ENCODE results near the gene DPYD.

Gene DPYD

GRCh38 chr1:97920832-97921571 lies at the start of gene DPYD:
DPYD (minus strand) TSS chr1:97921034; CDS start chr1:97920922, 112 bp downstream.
- DNase-seq (ENCODE audit: extremely low spot score): peak; percentile 93
- ChIA-PET POLR2A (interaction anchor here (0.7 to 1.0 kb wide), 3 partner anchors 52 to 124 kb away, joined by 3 to 4 read pairs (median 3); no protein-coding TSS in a partner anchor), CTCF (interaction anchor here (0.5 kb wide), 2 partner anchors 8 to 1606 kb away, joined by 3 to 4 read pairs; no protein-coding TSS in a partner anchor)
- TF ChIP-seq TARDBP (IDR thresholded peaks at IDR 0.05) (no peak), ELF4 (IDR thresholded peaks at IDR 0.05) (no peak), PKNOX1 (IDR thresholded peaks at IDR 0.05) (no peak), LEF1 (IDR thresholded peaks at IDR 0.05; ENCODE audit: borderline replicate concordance) (no peak), FOXK2 (IDR thresholded peaks at IDR 0.05) (no peak), SUZ12 (IDR thresholded peaks at IDR 0.05) (no peak), L3MBTL2 (conservative IDR thresholded peaks at IDR 0.05) (no peak), ZNF384 (IDR thresholded peaks at IDR 0.05) (no peak), FOXM1 (IDR thresholded peaks at IDR 0.05; ENCODE audit: borderline replicate concordance) (no peak), CTBP1 (IDR thresholded peaks at IDR 0.05; ENCODE audit: borderline replicate concordance) (no peak), ARNT (IDR thresholded peaks at IDR 0.05) (no peak), SP1 (IDR thresholded peaks at IDR 0.05) (no peak), BHLHE40 (IDR thresholded peaks at IDR 0.05; ENCODE audit: borderline replicate concordance) (no peak), HDGF (IDR thresholded peaks at IDR 0.05; ENCODE audit: borderline replicate concordance) (no peak), NFRKB (IDR thresholded peaks at IDR 0.05) (no peak), FOXA1 (IDR thresholded peaks at IDR 0.05) (no peak)

GRCh38 chr1:97960470-97960869 lies 39.6 kb upstream of the DPYD start:
- DNase-seq (ENCODE audit: extremely low spot score): no peak

GRCh38 chr1:97947695-97948094 lies 26.9 kb upstream of the DPYD start:
- TF ChIP-seq TARDBP (IDR thresholded peaks at IDR 0.05): no peak
- no peak for TF ChIP-seq L3MBTL2 (conservative IDR thresholded peaks at IDR 0.05)
- CTCF ChIA-PET: no interaction called here
- POLR2A ChIA-PET: no interaction called here
- no peak for DNase-seq (ENCODE audit: extremely low spot score)

More at GRCh38 chr1:97960470-97960869, 39.6 kb upstream of the DPYD start:
- TF ChIP-seq ELF4 (IDR thresholded peaks at IDR 0.05) (no peak), FOXA1 (IDR thresholded peaks at IDR 0.05) (no peak), NFRKB (IDR thresholded peaks at IDR 0.05) (no peak)
- CTCF ChIA-PET: interaction anchor here (0.6 kb wide), 1 partner anchor 489 kb away, joined by 4 read pairs; no protein-coding TSS in a partner anchor
- POLR2A ChIA-PET: no interaction called here

GRCh38 chr1:97943354-97943753 lies 22.5 kb upstream of the DPYD start:
- ChIA-PET CTCF (no interaction called here), POLR2A (no interaction called here)
- TF ChIP-seq NFRKB (IDR thresholded peaks at IDR 0.05): no peak
- DNase-seq (ENCODE audit: extremely low spot score): no peak

- no peak for TF ChIP-seq LEF1 (IDR thresholded peaks at IDR 0.05; ENCODE audit: borderline replicate concordance)
- DNase-seq (ENCODE audit: extremely low spot score): no peak
- POLR2A ChIA-PET: no interaction called here
- CTCF ChIA-PET: no interaction called here
These were observed 21.6 kb upstream of the DPYD start for GRCh38 chr1:97942161-97943123.

GRCh38 chr1:97938285-97938642 lies 17.4 kb upstream of the DPYD start:
- no peak for TF ChIP-seq SUZ12 (IDR thresholded peaks at IDR 0.05)
- no peak for TF ChIP-seq SP1 (IDR thresholded peaks at IDR 0.05)
- no peak for TF ChIP-seq L3MBTL2 (conservative IDR thresholded peaks at IDR 0.05)
- no peak for TF ChIP-seq TARDBP (IDR thresholded peaks at IDR 0.05)
- TF ChIP-seq BHLHE40 (IDR thresholded peaks at IDR 0.05; ENCODE audit: borderline replicate concordance): no peak
- TF ChIP-seq ELF4 (IDR thresholded peaks at IDR 0.05): no peak
- TF ChIP-seq ZNF384 (IDR thresholded peaks at IDR 0.05): no peak
- no peak for TF ChIP-seq ARNT (IDR thresholded peaks at IDR 0.05)
- TF ChIP-seq PKNOX1 (IDR thresholded peaks at IDR 0.05): no peak
- TF ChIP-seq FOXM1 (IDR thresholded peaks at IDR 0.05; ENCODE audit: borderline replicate concordance): no peak
- TF ChIP-seq HDGF (IDR thresholded peaks at IDR 0.05; ENCODE audit: borderline replicate concordance): no peak
- TF ChIP-seq LEF1 (IDR thresholded peaks at IDR 0.05; ENCODE audit: borderline replicate concordance): no peak
- no peak for TF ChIP-seq FOXA1 (IDR thresholded peaks at IDR 0.05)
- TF ChIP-seq FOXK2 (IDR thresholded peaks at IDR 0.05): no peak
- TF ChIP-seq CTBP1 (IDR thresholded peaks at IDR 0.05; ENCODE audit: borderline replicate concordance): no peak
- no peak for TF ChIP-seq NFRKB (IDR thresholded peaks at IDR 0.05)
- DNase-seq (ENCODE audit: extremely low spot score): no peak
- ChIA-PET CTCF (no interaction called here), POLR2A (no interaction called here)

- DNase-seq (ENCODE audit: extremely low spot score): no peak
- TF ChIP-seq TARDBP (IDR thresholded peaks at IDR 0.05) (no peak), ARNT (IDR thresholded peaks at IDR 0.05) (no peak), CTBP1 (IDR thresholded peaks at IDR 0.05; ENCODE audit: borderline replicate concordance) (no peak), ELF4 (IDR thresholded peaks at IDR 0.05) (no peak), PKNOX1 (IDR thresholded peaks at IDR 0.05) (no peak), NFRKB (IDR thresholded peaks at IDR 0.05) (no peak), HDGF (IDR thresholded peaks at IDR 0.05; ENCODE audit: borderline replicate concordance) (no peak), LEF1 (IDR thresholded peaks at IDR 0.05; ENCODE audit: borderline replicate concordance) (no peak), FOXM1 (IDR thresholded peaks at IDR 0.05; ENCODE audit: borderline replicate concordance) (no peak), BHLHE40 (IDR thresholded peaks at IDR 0.05; ENCODE audit: borderline replicate concordance) (no peak), ZNF384 (IDR thresholded peaks at IDR 0.05) (no peak), FOXK2 (IDR thresholded peaks at IDR 0.05) (no peak), SP1 (IDR thresholded peaks at IDR 0.05) (no peak), SUZ12 (IDR thresholded peaks at IDR 0.05) (no peak), FOXA1 (IDR thresholded peaks at IDR 0.05) (no peak), L3MBTL2 (conservative IDR thresholded peaks at IDR 0.05) (no peak)
- ChIA-PET POLR2A (no interaction called here), CTCF (no interaction called here)
These were observed 16.1 kb upstream of the DPYD start for GRCh38 chr1:97936976-97937375.

Measured in HEK293T (cell line).